NCI-H2081 treated with DMSO at 0.1 percent for 48 hours (cell line): ENCODE results near the gene ZNF135.

ENCODE experiments used
- DNase-seq: peaks from one replicate; lab custom pipeline; 2025; lab: John Stamatoyannopoulos, UW

Gene ZNF135

DNA sequence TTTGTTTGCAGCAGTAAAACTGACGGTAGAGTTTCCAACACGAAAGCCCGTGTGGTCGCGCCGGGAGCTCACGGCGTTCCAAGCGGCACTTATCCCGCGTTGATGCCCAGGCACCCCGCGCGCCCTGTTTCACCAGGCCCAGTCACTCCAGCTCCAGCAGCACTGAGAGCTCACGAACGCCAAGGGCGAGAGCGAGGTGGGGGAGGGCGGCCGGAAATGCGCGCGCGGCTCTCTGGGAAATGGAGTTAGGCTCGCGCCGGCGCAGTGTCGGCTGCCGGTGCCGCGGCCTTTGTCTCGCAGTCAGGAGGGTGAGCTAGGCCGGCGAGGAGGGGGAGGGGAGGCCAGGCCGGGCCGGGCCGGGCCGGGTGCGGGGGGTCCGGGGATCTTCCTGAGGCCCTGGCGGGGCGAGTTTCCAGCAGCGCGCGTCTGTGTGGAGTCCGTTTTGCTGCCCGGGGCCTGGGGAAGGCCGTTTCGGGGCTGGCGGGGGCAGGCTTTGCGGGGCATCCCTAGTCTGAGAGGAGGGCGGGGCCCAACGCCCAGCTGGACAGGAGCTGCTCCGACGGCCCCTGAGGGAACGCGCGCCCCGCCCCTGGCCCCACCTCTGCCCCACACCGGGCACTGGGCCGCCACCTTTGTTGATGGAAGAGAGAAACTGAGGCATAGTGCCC, at the start of gene ZNF135:
ZNF135 (plus strand) TSS at position 280 of the 668 bp plus-strand sequence. CDS start 721 bp downstream, outside the sequence.
- DNase-seq: no peak

DNA sequence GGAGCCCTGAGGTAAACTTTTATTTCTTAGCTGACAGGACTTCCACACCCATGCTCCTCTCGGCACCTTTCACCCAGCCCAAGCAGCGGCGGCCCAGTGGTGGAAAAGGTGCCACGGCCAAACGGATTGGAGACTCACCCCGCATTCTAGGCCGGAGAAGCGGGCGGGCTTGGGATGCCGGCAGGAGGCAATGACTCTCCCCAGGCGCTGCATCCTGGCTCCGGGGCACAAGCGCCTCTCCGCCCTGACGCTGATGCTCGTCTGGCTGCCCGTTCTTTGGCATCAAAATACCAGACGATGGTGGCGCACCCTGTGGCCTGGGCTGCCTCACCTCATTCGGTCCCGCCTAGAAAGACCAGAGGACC, 49.8 kb upstream of the ZNF135 start:
- no peak for DNase-seq

DNA sequence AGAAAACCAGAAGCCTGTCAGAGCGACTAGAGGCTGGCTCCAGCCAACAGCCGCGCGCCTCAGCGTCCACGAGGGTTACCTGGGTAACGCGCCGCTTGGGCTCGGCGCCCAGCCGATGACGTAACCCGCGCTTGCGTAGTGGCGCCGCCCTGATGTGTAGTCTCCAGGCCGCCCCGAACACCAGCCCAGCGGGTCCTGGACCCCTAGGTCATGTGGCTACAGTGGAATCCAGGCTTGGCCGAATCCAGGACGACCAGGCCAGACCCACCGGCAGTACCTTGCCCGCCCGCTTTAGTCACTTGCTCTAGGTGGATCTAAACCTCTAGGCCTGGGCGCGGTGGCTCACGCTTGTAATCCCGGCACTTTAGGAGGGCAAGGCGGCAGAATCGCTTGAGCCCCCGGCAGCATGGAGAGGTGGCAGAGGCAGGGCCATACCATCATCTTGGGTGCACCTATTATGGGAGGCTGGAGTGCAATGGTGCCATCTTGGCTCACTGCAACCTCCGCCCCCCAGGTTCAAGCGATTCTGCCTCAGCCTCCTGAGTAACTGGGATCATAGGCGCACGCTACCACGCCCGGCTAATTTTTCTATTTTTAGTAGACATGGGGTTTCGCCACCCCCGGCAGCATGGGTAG, 49.3 kb upstream of the ZNF135 start:
- no peak for DNase-seq

DNA sequence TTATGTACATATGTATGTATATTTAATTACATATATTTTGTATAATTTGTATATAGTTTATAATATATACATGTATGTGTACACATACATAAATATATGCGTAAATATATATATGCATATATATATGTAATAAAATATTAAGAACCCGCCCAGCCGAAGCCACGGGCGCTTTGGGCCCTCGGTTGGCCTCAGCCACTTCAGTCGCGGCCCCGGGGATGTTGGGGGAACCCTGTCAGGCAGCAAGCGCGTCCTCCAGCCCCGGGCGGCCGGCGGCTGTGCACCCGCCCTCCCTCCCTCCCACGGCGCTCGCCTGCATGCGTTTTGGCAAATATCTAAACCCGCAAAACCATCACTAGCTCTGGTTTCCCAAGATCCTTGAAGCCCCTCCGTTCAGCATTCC, 48.6 kb upstream of the ZNF135 start:
- DNase-seq: no peak

DNA sequence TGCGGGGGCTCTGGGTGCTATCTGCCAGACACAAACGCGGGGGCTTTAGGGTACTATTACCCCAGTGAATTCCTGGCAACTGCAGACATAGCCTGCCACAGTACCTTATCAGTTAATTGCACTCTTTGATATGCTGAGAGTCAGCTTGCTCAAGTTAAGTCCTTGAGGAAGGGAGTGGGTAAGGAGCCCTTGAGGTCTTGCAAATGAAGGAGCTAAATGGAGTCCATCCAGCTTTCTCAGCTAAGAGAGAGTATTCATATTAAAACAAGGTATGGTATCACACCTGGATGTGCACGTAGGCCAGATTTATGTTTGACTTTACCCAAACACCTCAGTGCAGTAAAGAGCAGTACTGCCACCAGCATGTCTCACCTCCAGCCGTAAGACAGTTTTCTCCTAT, 44.9 kb upstream of the ZNF135 start:
- no peak for DNase-seq

DNA sequence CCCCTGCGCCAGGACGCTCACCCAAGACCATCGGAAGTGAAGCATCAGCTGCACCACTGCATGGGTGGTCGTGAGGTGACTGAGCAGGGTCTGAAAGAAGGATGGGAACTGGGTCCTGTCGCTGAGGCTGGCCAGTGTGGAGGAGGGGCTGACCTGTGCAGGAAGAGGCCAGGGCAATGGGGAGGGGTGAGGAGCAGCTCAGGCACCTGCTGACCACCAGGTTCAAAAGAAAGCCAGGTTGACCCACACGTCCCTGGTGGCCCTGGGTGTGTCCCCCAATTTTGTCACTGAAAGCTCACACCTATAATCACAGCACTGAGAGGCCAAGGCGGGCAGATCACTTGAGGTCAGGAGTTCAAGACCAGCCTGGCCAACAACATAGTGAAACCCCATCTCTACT, 39.0 kb upstream of the ZNF135 start:
- DNase-seq: no peak

DNA sequence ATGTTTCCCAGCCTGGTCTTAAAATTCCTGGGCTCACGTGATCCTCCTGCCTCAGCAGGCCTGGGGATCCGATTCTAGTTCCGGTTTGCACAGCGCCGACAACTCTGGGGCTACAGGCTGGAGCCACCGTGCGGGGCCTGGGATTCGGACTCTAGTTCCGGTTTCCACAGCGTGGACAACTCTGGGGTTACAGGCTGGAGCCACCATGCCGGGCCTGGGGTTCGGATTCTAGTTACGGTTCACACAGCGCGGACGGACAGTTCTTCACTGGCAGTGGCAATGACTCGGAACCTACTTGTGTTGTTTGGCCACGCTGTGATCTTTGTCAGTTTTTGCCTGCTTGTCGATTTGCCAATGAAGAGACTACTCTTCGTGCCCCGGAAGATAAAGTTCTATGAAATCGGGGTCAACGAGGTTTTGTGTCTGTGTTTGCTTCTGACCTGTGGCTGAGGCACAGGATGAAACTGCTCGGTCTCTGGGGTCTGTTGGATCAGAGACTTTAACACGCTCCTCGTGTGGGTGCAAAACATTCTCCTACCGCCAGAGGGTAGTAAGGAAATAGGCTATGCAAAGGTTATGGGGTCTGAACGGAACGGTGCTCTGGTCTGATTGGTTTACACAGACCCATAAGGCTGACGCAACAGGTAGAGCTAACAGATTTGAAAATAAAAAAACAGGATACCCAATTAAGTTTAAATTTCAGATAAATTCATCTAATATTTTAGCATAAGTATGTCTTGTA, 37.4 kb upstream of the ZNF135 start:
- DNase-seq: no peak

DNA sequence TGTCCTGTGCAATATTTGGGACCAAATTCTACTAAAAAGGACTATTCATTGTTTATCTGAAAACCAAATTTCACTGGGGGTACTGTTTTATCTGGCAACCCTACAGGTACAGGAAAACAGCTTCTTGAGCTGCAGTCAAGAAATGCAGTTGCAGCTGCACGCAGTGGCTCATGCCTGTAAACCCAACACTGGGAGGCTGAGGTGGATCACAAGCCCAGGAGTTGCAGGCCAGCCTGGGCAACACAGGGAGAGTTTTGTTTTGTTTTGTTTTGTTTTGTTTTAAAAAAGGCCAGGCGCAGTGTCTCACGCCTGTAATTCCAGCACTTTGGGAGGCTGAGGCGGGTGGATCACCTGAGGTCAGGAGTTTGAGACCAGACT, 36.8 kb upstream of the ZNF135 start:
- DNase-seq: no peak

DNA sequence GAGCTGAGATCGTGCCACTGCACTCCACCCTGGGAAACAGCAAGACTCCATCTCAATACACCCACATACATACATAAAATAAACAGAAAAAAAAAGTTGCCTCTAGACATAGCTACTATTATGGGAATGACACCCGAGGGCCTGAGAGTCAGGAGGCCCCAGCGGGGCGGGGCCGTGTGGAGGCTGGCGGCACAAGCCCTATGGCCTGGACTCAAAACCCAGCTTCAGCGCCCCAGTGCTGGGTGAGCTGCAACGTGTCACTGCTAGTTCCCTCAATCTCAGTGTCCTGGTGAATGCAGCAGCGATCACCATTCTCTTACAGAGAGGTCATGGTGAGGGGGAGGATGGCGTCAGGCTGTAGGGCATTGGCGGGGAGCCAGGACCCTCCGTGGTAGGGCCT, 34.4 kb upstream of the ZNF135 start:
- no peak for DNase-seq

DNA sequence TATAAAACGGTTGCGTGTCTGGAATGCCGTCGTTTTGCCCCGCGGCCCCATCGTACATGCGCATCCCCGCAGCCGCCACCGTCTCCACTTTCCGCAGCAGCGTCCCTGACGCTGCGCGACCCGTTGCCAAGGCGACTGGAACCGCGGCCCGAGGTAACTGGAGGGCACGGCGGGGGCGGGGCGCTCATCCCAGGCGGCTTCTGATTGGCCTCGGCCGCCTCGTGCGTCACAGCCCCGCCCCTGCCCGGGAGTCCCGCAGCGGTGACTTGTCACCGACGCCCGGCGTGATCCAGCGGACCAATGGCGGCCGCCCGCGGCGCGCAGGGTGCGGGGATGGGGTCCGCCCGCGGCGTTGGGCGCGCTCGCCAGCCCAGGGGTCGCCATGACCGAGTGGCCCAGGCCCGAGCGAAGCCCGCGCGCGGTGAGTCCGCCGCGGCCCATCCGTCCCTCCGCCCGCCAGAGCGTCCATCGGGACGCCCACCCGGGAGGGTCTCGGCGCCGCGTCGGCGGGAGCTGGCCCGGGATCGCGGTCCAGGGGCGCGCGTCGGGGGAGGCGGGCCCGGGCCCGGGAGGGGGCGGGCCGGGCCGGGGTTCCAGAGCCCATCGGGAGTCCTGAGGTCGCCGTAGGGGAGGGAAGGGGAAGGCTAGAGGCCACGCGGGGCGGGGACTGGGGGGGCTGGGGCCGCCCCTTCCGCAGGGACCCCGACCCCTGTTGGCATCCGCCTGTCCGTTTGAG, 25.2 kb upstream of the ZNF135 start, which contains the start of gene ZSCAN1:
ZSCAN1 (plus strand) TSS at position 285 of the 736 bp plus-strand sequence. CDS start 3,812 bp downstream, outside the sequence.
- no peak for DNase-seq

DNA sequence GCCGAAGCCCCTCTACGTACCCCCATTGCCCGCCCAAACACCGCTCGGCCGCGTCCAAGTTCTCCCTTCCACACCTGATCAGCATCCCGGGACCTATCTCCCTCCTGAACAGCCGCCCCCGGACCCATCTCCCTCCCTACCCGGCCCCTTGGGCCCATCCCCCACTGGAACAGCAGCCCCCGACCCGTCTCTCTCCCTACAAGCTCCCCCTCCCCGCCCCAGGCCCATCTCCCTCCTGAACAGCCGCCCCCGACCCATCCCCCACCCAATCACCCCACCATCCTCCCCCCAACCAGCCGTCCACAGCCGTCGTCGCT, 24.6 kb upstream of the ZNF135 start:
- DNase-seq: no peak

DNA sequence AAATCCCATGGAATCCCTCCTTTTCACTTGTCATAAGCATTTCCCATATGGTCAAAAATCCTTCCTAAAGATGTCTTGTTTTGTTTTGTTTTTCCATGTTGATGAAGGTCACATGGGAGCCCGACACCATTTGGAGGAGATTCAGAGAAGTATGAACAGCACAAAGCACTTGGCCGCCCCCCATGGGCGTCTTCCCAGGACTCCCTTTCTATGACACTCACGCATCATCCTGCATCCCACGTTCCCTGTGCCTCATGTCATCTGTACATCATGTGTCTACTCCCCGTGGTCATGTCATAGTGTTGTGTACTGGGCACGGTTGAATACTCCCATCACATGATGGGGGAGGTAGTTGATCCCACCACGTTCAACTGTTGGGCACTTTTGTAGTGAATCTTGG, 23.2 kb upstream of the ZNF135 start:
- DNase-seq: no peak

DNA sequence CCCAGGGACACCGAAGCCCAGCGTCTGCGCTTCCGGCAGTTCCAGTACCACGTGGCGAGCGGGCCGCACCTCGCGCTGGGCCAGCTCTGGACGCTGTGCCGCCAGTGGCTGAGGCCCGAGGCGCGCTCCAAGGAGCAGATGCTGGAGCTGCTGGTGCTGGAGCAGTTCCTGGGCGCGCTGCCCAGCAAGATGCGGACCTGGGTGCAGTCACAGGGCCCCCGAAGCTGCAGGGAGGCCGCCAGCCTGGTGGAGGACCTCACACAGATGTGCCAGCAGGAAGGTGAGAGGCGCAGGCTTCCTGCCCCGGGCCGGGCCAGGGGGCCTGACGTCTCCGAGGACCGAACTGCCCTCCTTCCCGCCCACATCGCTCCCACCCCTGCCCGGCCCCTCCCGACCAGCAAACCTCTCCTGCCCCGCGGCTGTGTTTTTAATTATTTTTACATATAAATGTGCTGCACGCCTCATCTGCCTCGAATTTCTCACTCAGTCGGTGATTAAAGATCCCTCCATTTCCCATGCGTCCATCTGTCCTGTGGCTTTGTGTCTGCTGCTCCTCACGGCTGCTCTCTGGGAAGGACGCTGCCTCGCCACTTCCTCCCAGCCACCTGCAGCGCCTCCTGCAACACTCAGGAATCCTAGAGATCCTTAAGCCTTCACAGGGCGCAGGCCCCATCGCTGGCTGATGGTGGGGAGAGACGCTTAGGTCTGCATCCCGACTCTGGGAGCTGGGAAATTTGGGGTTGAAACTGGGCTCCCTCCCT, 21.0 kb upstream of the ZNF135 start:
- no peak for DNase-seq

DNA sequence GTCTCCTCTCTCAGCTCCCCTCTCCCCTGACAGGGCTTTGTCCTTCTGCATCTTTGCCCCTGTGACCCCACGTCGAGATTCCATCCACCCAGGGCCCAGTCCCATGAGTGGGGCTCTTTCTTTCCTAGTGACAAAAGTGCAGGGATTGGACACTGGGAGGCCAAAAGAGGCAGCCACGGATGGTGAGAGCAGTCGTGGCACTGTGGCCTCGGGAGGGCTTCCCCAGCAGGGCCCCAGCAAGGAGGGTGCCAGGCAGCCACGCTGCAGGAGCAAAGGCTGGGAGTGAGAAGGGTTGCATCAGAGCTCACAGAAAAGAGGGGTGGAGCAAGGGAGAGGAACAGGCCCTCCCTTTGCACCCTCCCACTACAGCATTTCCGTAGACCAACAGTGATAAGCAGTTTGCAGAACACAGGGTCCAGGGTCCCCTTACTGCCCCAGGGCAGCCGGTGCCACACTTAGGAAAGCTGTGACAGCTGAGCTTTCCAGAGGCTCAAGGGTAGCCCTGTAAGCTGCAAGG, 20.3 kb upstream of the ZNF135 start:
- DNase-seq: no peak

DNA sequence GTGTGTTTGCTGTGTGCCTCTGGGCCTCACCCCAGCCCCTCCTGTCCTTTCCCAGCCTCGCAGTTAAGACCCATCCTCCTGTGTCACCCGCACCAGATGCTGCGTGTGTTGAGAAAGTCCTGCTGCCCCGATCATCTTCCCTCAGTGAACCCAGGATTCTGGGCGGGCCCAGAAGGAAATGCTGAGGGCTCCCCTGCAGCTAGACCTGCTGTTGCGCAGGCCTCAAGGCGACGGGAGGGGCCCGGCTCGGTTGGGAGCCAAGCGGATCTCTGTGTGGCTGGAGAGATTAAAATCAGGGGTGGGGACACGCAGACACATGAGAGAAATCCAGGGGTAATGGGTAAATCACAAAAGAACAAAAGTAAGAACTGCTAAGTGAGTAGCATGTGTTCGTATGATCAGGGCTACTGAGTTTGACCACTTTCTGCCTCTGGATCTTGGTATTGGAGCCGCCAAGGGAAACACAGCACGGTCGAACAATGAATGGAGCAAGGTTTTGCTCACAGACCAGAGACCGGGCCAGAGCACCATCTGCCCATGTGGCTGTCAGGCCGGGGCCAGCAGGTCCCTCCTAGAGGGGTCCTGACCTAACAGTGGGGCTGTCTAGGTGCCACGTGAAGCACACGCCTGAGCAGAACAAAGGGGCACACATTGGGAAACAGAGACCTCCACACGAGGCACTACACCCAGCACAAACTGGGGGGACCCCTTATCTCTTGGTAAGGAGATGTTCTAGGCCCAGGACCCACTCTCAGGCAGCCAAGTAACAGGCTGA, 18.1 kb upstream of the ZNF135 start:
- no peak for DNase-seq

DNA sequence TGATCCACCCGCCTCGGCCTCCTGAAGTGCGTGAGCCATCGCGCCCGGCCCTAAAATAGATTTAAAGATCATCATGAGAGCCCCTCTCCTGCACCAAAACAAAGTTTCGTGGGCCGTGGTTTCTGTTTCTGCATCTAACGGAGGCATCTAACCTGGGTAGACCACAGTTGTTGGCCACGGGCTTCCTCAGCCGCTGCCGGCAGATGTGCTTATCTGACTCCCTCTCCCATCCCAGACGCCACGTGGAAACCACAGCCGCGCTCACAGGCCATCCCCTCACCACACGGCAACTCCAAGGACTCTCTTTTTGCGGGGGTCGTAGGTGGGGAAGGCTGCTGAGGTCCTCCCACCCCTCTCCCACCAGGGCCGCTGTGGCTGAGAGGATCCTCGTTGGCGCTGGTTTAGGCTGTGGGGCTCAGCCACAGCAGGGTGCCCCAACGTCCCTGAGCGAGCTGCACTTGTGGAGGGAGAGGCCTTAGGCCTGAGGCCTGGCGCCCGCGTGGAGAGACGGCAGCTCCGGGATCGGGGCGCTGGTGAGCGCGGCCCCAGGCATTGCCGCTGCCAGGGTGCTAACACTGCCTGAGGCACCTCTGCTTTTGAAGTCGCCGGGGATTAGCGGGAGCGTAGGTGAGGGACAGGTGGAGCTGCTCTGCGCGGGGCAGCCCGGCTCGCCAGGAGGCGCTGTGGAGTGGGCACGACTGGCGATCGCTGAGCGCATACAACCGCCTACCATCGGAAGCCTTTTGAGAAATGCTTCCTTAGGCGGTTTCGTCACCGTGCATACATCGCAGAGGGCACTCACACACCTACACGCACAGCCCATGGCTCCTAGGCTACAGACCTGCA, 16.4 kb upstream of the ZNF135 start:
- DNase-seq: no peak

DNA sequence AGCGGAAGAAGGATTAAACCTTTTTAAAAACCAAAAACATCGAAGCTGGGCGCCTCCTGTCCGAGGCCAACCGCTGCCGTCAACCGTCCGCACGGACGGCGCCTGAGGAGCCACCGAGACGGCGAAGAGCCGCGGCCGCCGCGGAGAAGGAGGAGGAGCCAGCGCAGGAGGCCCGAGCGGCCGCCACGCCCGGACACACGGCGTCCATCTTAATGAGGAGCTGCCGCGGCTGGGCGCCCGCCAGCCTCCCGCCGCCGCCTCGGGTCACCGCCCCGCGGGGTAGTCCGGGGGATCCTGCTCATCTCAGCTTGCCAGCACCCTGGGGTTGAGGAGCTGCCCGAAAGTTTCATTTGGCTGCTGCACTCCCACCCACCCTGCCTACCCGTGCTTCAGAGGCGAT, 14.7 kb upstream of the ZNF135 start:
- DNase-seq: no peak

DNA sequence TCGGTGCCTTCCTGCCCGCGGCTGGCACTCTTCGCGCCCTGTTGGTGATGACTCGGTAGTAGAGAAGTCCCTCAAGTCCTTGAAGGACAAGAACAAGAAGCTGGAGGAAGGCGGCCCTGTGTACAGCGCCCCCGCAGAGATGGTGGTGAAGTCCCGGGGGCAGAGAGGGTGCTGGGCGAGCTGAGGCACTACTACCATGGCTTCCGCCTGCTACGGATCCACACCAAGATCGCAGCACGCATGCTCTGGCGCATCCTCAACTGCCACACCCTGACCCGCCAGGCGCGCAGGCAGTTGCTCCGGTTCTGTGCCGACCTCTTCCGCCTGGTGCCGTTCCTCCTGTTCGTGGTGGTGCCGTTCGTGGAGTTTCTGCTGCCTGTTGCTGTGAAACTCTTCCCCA, 14.2 kb upstream of the ZNF135 start:
- DNase-seq: no peak

DNA sequence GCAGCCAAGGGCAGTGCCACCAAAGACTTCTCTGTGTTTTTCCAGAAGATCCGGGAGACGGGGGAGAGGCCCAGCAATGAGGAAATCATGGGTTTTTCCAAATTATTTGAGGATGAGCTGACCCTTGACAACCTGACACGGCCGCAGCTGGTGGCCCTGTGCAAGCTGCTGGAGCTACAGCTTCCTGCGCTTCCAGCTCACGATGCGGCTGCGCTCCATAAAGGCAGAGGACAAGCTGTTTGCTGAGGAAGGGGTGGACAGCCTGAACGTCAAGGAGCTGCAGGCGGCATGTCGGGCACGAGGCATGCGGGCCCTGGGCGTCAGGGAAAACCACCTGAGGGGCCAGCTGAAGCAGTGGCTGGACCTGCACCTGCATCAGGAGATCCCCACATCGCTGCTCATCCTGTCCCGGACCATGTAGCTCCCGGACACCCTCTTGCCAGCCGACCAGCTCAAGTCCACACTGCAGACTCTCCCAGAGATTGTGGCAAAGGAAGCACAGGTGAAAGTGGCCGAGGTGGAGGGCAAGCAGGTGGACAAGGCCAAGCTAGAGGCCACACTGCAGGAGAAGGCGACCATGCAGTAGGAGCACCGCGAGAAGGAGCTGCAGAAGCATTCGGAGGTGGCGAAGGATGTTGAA, 13.6 kb upstream of the ZNF135 start:
- DNase-seq: no peak

DNA sequence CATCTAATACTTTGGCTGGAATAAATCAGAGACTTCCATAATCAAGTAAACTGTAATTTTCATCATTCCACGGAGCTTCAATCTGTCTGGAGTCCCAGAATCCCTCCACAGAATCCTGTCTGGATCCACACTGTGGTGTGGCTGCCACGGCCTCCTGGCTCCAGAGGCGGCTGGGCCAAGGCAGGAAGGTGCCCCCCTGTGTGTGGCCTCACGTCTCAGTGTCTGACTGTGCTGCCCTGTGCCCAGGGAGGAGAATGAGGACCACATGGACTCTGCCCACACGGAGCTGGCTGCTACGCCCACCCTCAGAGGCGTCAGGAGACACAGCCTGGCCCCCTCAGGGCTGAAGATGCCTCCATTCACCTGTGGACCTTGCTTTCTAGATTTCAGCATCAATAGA, 12.2 kb upstream of the ZNF135 start:
- DNase-seq: no peak
